M059J (cell line): ENCODE data around the gene DAZL. TPM values are rescaled to one million over a fixed set of nuclear protein-coding genes. Genes with fewer than 3 reads are reported as not detected.

Source experiments
- DNase-seq: peaks from one replicate; pipeline ENCODE4 v3.0.0-alpha.2; 2012; ENCODE audit warnings: low read depth
- total RNA-seq: library from RNA; depleted of rRNA; stranded (reverse); fragments of >200 nt; shearing (Covaris generic); gene quantifications from 2 replicates; pipeline ENCODE4 v1.2.3, GENCODE V29; 2014; rRNA removed

The DAZL gene
- total RNA-seq, 1 experiment from 2014 or later, result not detected

- DNase-seq, result no peak
These were observed 59.6 kb downstream of the DAZL start for GRCh38 chr3:16545413-16546185.

GRCh38 chr3:16543242-16543864 lies 61.9 kb downstream of the DAZL start:
- no peak for DNase-seq

GRCh38 chr3:16538507-16538906 lies 66.7 kb downstream of the DAZL start:
- no peak for DNase-seq

GRCh38 chr3:16536996-16537395 lies 68.2 kb downstream of the DAZL start:
- DNase-seq, result no peak

Other genes starting within 250 kb of the DAZL start
- 26.4 and 39.3 TPM in 2 replicates for gene RFTN1, start 91.7 kb downstream of the DAZL start, total RNA-seq